HepG2 (cell line): Measurements from ENCODE around the gene NOL4L. TPM values are rescaled to one million over a fixed set of nuclear protein-coding genes. Genes with fewer than 3 reads are reported as not detected.

Source experiments
- DNMT3B ChIP-seq: conservative IDR thresholded peaks from 2 replicates; pipeline ENCODE4 v1.6.1; 2016; ENCODE audit warnings: missing biosample characterization, control low read depth
- DR1 ChIP-seq: sonication (generic); formaldehyde crosslinking; IDR thresholded peaks from 2 replicates; pipeline ENCODE4 v1.8.0; 2021; ENCODE audit warnings: mild to moderate bottlenecking, missing genetic modification reagents, inconsistent platforms
- ELF3 ChIP-seq: IDR thresholded peaks from 2 replicates; pipeline ENCODE4 v1.6.1; 2016; ENCODE audit warnings: missing genetic modification reagents, missing compliant biosample characterization
- ETV5 ChIP-seq: IDR thresholded peaks from 2 replicates; pipeline ENCODE4 v1.6.1; 2018; ENCODE audit warnings: missing biosample characterization, missing genetic modification reagents, inconsistent platforms, borderline replicate concordance
- HCFC1 ChIP-seq: fragments of 150-350 bp; IDR thresholded peaks from 2 replicates; pipeline ENCODE4 v1.6.1; 2014; ENCODE audit warnings: low read depth, low read length
- KDM2A ChIP-seq: sonication (generic); formaldehyde crosslinking; IDR thresholded peaks from 2 replicates; pipeline ENCODE4 v1.4.0; 2020; ENCODE audit warnings: low read depth, missing genetic modification reagents, borderline replicate concordance
- NFKB2 ChIP-seq: sonication (generic); formaldehyde crosslinking; IDR thresholded peaks from 2 replicates; pipeline ENCODE4 v1.4.0; 2020; ENCODE audit warnings: missing genetic modification reagents, borderline replicate concordance
- NKX3-1 ChIP-seq: sonication (generic); formaldehyde crosslinking; IDR thresholded peaks from 2 replicates; pipeline ENCODE4 v1.5.0; 2020; ENCODE audit warnings: missing genetic modification reagents
- SPEN ChIP-seq: sonication (generic); formaldehyde crosslinking; IDR thresholded peaks from 2 replicates; pipeline ENCODE4 v1.5.1; 2020; ENCODE audit warnings: low read depth, mild to moderate bottlenecking, missing genetic modification reagents
- THYN1 ChIP-seq: sonication (generic); formaldehyde crosslinking; IDR thresholded peaks from 2 replicates; pipeline ENCODE4 v1.8.1; 2023; ENCODE audit warnings: low read depth, mild to moderate bottlenecking, moderate library complexity, missing genetic modification reagents, borderline replicate concordance
- U2AF1 ChIP-seq: fragments of 200-400 bp; formaldehyde crosslinking; optimal IDR thresholded peaks from 2 replicates; pipeline ENCODE3; 2017; ENCODE audit warnings: mild to moderate bottlenecking, low read depth, low read length
- ZBTB21 ChIP-seq: sonication (generic); formaldehyde crosslinking; IDR thresholded peaks from 2 replicates; pipeline ENCODE4 v1.4.0; 2020; ENCODE audit warnings: missing genetic modification reagents
- ZC3H13 ChIP-seq: sonication (generic); formaldehyde crosslinking; IDR thresholded peaks from 2 replicates; pipeline ENCODE4 v1.8.1; 2023; ENCODE audit warnings: mild to moderate bottlenecking, missing genetic modification reagents, moderate library complexity
- ZNF121 ChIP-seq: sonication (generic); formaldehyde crosslinking; IDR thresholded peaks from 2 replicates; pipeline ENCODE4 v1.5.0; 2020; ENCODE audit warnings: mild to moderate bottlenecking, missing genetic modification reagents
- ZNF232 ChIP-seq: sonication (generic); formaldehyde crosslinking; IDR thresholded peaks from 2 replicates; pipeline ENCODE4 v1.4.0; 2020; ENCODE audit warnings: missing genetic modification reagents, borderline replicate concordance
- ZNF782 ChIP-seq: sonication (generic); formaldehyde crosslinking; IDR thresholded peaks from 2 replicates; pipeline ENCODE4 v1.4.0; 2020; ENCODE audit warnings: missing genetic modification reagents, mild to moderate bottlenecking, borderline replicate concordance
- polyA plus RNA-seq, 8 experiments: library from polyadenylated mRNA; depleted of rRNA in 3 of 8; stranded (reverse) in 7 of 8; unstranded in 1 of 8; fragments of >200 nt; fragmentation: Illumina TruSeq in 4 of 8; extraction: Trizol in 4 of 8; gene quantifications; 2 replicates each; pipeline versions ENCODE4 v1.2.1 to v1.2.3, GENCODE V29; 2011 to 2016; ENCODE audit warnings: low read depth in 4 of 8, missing spikeins in 1 of 8, mixed read lengths in 1 of 8; ENCODE audit not compliant: insufficient read depth in 1 of 8
- total RNA-seq, 5 experiments: library from RNA; depleted of rRNA; stranded (reverse); fragments of >200 nt; fragmentation: Illumina TruSeq; extraction: Trizol; gene quantifications; 2 replicates each; pipeline ENCODE4 v1.2.3, GENCODE V29; 2016; ENCODE audit warnings: low read depth in 1 of 5
- TF ChIP-seq, protein P1 (sequence below): IDR thresholded peaks from 2 replicates; pipeline ENCODE4 v1.6.1; 2016; ENCODE audit warnings: control low read depth
- TF ChIP-seq, protein P2 (sequence below): sonication (generic); formaldehyde crosslinking; IDR thresholded peaks from 2 replicates; pipeline ENCODE4 v1.5.0; 2020; ENCODE audit warnings: missing genetic modification reagents
- TF ChIP-seq, protein P3 (sequence below): sonication (generic); formaldehyde crosslinking; IDR thresholded peaks from 2 replicates; pipeline ENCODE4 v1.8.0; 2022; ENCODE audit warnings: mild to moderate bottlenecking, missing genetic modification reagents, borderline replicate concordance
- TF ChIP-seq, protein P4 (sequence below): fragments of 450-650 bp; IDR thresholded peaks from 2 replicates; pipeline ENCODE4 v1.6.1; 2017; ENCODE audit warnings: mild to moderate bottlenecking
- TF ChIP-seq, protein P5 (sequence below): sonication (generic); formaldehyde crosslinking; IDR thresholded peaks from 2 replicates; pipeline ENCODE4 v1.8.1; 2023; ENCODE audit warnings: mild to moderate bottlenecking, moderate library complexity, missing genetic modification reagents

NOL4L gene
- total and polyA plus RNA-seq, 2 of the 13 experiments (the other 11 are each of a cell fraction or from before 2014, with no cell fraction given), result 16.6 to 35.4 TPM

DNA sequence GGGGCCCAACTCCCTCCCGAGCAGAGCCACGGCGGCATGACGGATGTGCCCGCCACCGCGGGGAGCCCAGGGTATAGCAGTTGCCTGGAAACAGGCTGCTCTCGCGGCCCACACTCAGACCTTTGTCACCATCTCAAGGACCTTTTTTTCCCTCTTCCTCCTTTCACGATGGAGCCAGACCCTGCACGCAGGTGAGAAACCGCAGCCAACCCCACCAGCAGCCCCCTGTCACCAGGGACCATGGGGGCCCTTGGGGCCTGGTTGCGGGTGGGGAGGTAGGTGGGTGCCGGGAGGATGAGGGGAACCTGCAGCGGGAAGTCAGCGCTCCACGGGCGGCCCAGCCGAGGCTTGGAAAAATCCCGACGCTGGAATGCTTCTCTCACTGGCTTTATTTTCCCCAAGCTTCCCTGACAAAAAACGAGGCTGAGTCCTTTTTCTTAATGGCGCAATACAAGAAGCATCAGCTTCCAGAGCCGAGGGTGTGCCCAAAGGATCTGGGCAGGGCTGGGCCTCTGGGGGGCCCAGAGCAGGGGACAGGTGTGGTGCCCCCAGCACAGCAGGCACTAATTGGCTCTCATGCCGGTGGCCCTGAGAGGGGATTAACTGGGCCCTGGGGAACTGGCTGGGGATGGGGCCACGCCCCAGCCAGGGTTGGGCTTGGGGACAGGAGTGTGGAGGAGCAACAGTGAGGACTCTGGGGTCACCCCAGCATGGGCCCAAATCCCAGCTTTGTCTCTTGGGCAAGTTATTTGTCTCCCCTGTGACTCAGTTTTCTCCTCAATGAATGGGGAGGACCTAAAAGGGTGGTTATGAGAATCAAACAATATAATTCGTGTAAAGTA lies 23.9 kb downstream of the NOL4L start (continued):
- TF ChIP-seq SPEN (0 out of 2 replicates have a peak, but pooled peaks have one; percentile 6), ZNF121 (CRISPR knock-in tag) (peak; percentile 11; the same call in 1 of the 2 replicates), DNMT3B (no peak; the same call in 1 of the 2 replicates), ZNF232 (no peak), ZNF782 (CRISPR knock-in tag) (peak; percentile 27; the same call in 1 of the 2 replicates), NFKB2 (CRISPR knock-in tag) (peak; percentile 73), ETV5 (CRISPR knock-in tag) (peak; percentile 4; the same call in 1 of the 2 replicates), NKX3-1 (CRISPR knock-in tag) (peak; percentile 90; the same call in 1 of the 2 replicates), ZC3H13 (CRISPR knock-in tag) (peak; percentile 71; the same call in 1 of the 2 replicates), ZBTB21 (CRISPR knock-in tag) (no peak), ELF3 (CRISPR knock-in tag) (peak; percentile 60), DR1 (CRISPR knock-in tag) (peak; percentile 25; the same call in 1 of the 2 replicates), U2AF1 (peak; percentile 49), HCFC1 (0 out of 2 replicates have a peak, but pooled peaks have one; percentile 1), THYN1 (CRISPR knock-in tag) (0 out of 2 replicates have a peak, but pooled peaks have one; percentile 50), KDM2A (CRISPR knock-in tag) (peak; percentile 64)
- TF ChIP-seq, protein P1, sequence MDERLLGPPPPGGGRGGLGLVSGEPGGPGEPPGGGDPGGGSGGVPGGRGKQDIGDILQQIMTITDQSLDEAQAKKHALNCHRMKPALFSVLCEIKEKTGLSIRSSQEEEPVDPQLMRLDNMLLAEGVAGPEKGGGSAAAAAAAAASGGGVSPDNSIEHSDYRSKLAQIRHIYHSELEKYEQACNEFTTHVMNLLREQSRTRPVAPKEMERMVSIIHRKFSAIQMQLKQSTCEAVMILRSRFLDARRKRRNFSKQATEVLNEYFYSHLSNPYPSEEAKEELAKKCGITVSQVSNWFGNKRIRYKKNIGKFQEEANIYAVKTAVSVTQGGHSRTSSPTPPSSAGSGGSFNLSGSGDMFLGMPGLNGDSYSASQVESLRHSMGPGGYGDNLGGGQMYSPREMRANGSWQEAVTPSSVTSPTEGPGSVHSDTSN, result no peak
- TF ChIP-seq, protein P2, sequence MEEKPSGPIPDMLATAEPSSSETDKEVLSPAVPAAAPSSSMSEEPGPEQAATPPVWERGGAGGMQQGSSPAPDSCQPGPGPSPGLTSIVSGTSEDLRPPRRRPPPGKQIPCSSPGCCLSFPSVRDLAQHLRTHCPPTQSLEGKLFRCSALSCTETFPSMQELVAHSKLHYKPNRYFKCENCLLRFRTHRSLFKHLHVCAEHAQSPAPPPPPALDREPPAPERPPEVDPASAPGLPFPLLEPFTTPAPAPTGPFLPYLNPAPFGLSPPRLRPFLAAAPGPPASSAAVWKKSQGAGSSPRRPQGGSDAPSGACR (CRISPR knock-in tag), result peak; percentile 87
- TF ChIP-seq, protein P3, sequence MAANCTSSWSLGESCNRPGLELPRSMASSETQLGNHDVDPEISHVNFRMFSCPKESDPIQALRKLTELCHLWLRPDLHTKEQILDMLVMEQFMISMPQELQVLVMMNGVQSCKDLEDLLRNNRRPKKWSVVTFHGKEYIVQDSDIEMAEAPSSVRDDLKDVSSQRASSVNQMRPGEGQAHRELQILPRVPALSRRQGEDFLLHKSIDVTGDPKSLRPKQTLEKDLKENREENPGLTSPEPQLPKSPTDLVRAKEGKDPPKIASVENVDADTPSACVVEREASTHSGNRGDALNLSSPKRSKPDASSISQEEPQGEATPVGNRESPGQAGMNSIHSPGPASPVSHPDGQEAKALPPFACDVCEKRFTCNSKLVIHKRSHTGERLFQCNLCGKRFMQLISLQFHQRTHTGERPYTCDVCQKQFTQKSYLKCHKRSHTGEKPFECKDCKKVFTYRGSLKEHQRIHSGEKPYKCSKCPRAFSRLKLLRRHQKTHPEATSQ (CRISPR knock-in tag), result no peak
- TF ChIP-seq, protein P4, sequence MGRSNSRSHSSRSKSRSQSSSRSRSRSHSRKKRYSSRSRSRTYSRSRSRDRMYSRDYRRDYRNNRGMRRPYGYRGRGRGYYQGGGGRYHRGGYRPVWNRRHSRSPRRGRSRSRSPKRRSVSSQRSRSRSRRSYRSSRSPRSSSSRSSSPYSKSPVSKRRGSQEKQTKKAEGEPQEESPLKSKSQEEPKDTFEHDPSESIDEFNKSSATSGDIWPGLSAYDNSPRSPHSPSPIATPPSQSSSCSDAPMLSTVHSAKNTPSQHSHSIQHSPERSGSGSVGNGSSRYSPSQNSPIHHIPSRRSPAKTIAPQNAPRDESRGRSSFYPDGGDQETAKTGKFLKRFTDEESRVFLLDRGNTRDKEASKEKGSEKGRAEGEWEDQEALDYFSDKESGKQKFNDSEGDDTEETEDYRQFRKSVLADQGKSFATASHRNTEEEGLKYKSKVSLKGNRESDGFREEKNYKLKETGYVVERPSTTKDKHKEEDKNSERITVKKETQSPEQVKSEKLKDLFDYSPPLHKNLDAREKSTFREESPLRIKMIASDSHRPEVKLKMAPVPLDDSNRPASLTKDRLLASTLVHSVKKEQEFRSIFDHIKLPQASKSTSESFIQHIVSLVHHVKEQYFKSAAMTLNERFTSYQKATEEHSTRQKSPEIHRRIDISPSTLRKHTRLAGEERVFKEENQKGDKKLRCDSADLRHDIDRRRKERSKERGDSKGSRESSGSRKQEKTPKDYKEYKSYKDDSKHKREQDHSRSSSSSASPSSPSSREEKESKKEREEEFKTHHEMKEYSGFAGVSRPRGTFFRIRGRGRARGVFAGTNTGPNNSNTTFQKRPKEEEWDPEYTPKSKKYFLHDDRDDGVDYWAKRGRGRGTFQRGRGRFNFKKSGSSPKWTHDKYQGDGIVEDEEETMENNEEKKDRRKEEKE, result no peak
- TF ChIP-seq, protein P5, sequence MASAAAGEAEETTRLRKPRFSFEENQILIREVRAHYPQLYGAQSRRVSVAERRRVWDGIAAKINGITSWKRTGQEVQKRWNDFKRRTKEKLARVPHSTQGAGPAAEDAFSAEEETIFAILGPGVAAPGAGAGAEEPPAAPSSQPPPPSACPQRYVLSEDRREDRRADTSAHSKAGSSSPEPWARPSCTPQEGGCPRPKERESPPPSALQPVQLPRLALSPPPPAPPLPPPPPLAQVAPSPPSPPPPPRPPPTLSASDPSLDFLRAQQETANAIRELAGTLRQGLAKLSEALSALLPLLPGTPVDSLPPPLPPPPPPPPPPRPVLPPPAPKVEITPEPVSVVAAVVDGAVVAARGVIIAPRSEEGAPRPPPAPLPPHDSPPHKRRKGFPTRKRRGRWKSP (CRISPR knock-in tag), result no peak
